CD14-positive monocyte (primary cell): Measurements from ENCODE around the gene ZNRF2. TPM values are rescaled to one million over a fixed set of nuclear protein-coding genes. Genes with fewer than 3 reads are reported as not detected.

ENCODE experiments used
- DNase-seq, 3 donors: peaks; one replicate each; pipeline ENCODE4 v3.0.0-alpha.2; 2011 to 2022
- H2AFZ ChIP-seq: 2 replicates; pipeline ENCODE4 v1.6.0; 2012; ENCODE audit warnings: mild to moderate bottlenecking, low read depth, low read length, inconsistent platforms; ENCODE audit not compliant: insufficient read depth, poor library complexity, severe bottlenecking
- H3K27ac ChIP-seq, 2 donors: 1 replicate in 1 of 2; 2 replicates in 1 of 2; pipeline ENCODE4 v1.5.1; 2012 to 2013; ENCODE audit warnings: low read length in 2 of 2, control low read depth in 1 of 2, inconsistent platforms in 1 of 2, low read depth in 1 of 2, mild to moderate bottlenecking in 1 of 2
- H3K27me3 ChIP-seq, 2 donors: one replicate each; pipeline versions ENCODE4 v1.6.0 to v1.6.1; 2011 to 2013; ENCODE audit warnings: low read length in 2 of 2; ENCODE audit not compliant: control insufficient read depth in 2 of 2, insufficient read depth in 2 of 2
- H3K36me3 ChIP-seq, 2 donors: replicated peaks in 1 of 2; 1 replicate in 1 of 2; 2 replicates in 1 of 2; pipeline versions ENCODE4 v1.5.1 to v1.6.1; 2012 to 2013; ENCODE audit warnings: low read length in 2 of 2, control low read depth in 1 of 2, inconsistent platforms in 1 of 2, mild to moderate bottlenecking in 1 of 2; ENCODE audit not compliant: insufficient read depth in 2 of 2, control insufficient read depth in 1 of 2
- H3K4me1 ChIP-seq, 2 donors: 1 replicate in 1 of 2; 2 replicates in 1 of 2; pipeline versions ENCODE4 v1.5.1 to v1.6.1; 2012 to 2013; ENCODE audit warnings: low read length in 2 of 2, control low read depth in 1 of 2, inconsistent platforms in 1 of 2, mild to moderate bottlenecking in 1 of 2, moderate library complexity in 1 of 2; ENCODE audit not compliant: insufficient read depth in 2 of 2, control insufficient read depth in 1 of 2
- H3K4me2 ChIP-seq: replicated peaks from 2 replicates; pipeline ENCODE3; 2012; ENCODE audit warnings: low read length, moderate library complexity, mild to moderate bottlenecking; ENCODE audit not compliant: poor library complexity, severe bottlenecking; ENCODE audit errors: extremely low read depth
- H3K4me3 ChIP-seq, 3 experiments: fragments of 200-600 bp in 1 of 3; sonication (generic) in 1 of 3; replicated peaks in 1 of 3; 1 replicate in 2 of 3; 2 replicates in 1 of 3; pipeline ENCODE4 v1.5.1; 2011 to 2013; ENCODE audit warnings: low read length in 3 of 3, mild to moderate bottlenecking in 3 of 3, control low read depth in 2 of 3, low read depth in 2 of 3, inconsistent platforms in 1 of 3, moderate library complexity in 1 of 3
- H3K79me2 ChIP-seq: 2 replicates; pipeline ENCODE4 v1.6.0; 2012; ENCODE audit warnings: mild to moderate bottlenecking, control low read depth, inconsistent platforms, low read length, moderate library complexity; ENCODE audit not compliant: insufficient read depth
- H3K9ac ChIP-seq: 2 replicates; pipeline ENCODE4 v1.6.0; 2017; ENCODE audit warnings: low read length, mild to moderate bottlenecking; ENCODE audit not compliant: insufficient read depth, poor library complexity, severe bottlenecking
- H3K9me3 ChIP-seq, 2 donors: replicated peaks in 1 of 2; 1 replicate in 1 of 2; 2 replicates in 1 of 2; pipeline versions ENCODE4 v1.5.1 to v1.6.1; 2012 to 2013; ENCODE audit warnings: low read length in 2 of 2, control low read depth in 1 of 2; ENCODE audit not compliant: control insufficient read depth in 1 of 2, insufficient read depth in 1 of 2
- H4K20me1 ChIP-seq: 2 replicates; pipeline ENCODE4 v1.6.0; 2012; ENCODE audit warnings: mild to moderate bottlenecking, low read length, control low read depth, moderate library complexity; ENCODE audit not compliant: insufficient read depth
- H3K27ac Mint-ChIP-seq, 7 donors: one replicate each; pipeline ENCODE4 v1.8.0; 2020; ENCODE audit warnings: mild to moderate bottlenecking in 7 of 7, mixed read lengths in 7 of 7, moderate library complexity in 6 of 7, inconsistent platforms in 2 of 7
- H3K27me3 Mint-ChIP-seq, 3 donors: one replicate each; pipeline ENCODE4 v1.8.0; 2021 to 2022; ENCODE audit warnings: low read depth in 3 of 3, mild to moderate bottlenecking in 3 of 3, mixed read lengths in 3 of 3, moderate library complexity in 3 of 3, inconsistent platforms in 1 of 3
- H3K36me3 Mint-ChIP-seq, 2 donors: one replicate each; pipeline ENCODE4 v1.8.0; 2020; ENCODE audit warnings: mixed read lengths in 2 of 2, inconsistent platforms in 1 of 2, mild to moderate bottlenecking in 1 of 2
- H3K4me1 Mint-ChIP-seq: one replicate; pipeline ENCODE4 v1.8.0; 2020; ENCODE audit warnings: mild to moderate bottlenecking, mixed read lengths
- H3K4me3 Mint-ChIP-seq, 2 donors: one replicate each; pipeline ENCODE4 v1.8.0; 2020; ENCODE audit warnings: mild to moderate bottlenecking in 2 of 2, mixed read lengths in 2 of 2, moderate library complexity in 1 of 2
- H3K9me3 Mint-ChIP-seq, 7 donors: one replicate each; pipeline ENCODE4 v1.8.0; 2020 to 2022; ENCODE audit warnings: mixed read lengths in 7 of 7, mild to moderate bottlenecking in 6 of 7, moderate library complexity in 6 of 7, inconsistent platforms in 2 of 7
- CTCF ChIP-seq: fragments of 200-600 bp; IDR thresholded peaks from one replicate; pipeline ENCODE4 v1.8.0; 2022; ENCODE audit warnings: antibody characterized with exemption, mild to moderate bottlenecking
- WGBS: methylation state at CpG from one replicate; pipeline ENCODE4 v1.1.5; 2013; ENCODE audit warnings: missing lambda C conversion rate; ENCODE audit not compliant: insufficient coverage; 5-methylcytosine and 5-hydroxymethylcytosine counted together
- intact Hi-C, 2 donors: fragments of 100-400 bp; cut with micrococcal nuclease; formaldehyde crosslinking; loops; one replicate each; pipeline versions ENCODE4 v1.15.0 to v1.15.1; 2023
- polyA plus RNA-seq, 3 donors: library from polyadenylated mRNA; depleted of rRNA in 1 of 3; unstranded in 2 of 3; stranded (reverse) in 1 of 3; fragments of 300-500 nt in 2 of 3; fragments of >200 nt in 1 of 3; fragmentation: Illumina TruSeq in 2 of 3; gene quantifications; 1 replicate in 2 of 3; 2 replicates in 1 of 3; pipeline ENCODE4 v1.2.3, GENCODE V29; 2012 to 2021

ZNRF2 gene
- polyA plus RNA-seq, 3 donors: 1.9 to 9.5 (median 5.7) TPM

GRCh38 chr7:30260246-30260768, 24.1 kb upstream of the ZNRF2 start:
- Histone ChIP-seq H3K4me3 (no peak overlapping the region), H3K79me2 (no peaks in the 10 kb centered on the region), H3K4me1 (no peaks in the 10 kb centered on the region), H4K20me1 (no peaks in the 10 kb centered on the region), H3K36me3 (no peaks in the 10 kb centered on the region), H2AFZ (no peak overlapping the region), H3K27ac (no peak overlapping the region), H3K9ac (no peak overlapping the region), H3K9me3 (no peaks in the 10 kb centered on the region), H3K4me2 (no peak overlapping the region), H3K27me3 (no peaks in the 10 kb centered on the region)
- peaks cover 5 to 15% of the 10 kb centered on the region in 2 donors for H3K36me3 Mint-ChIP-seq
- WGBS: no CpG with 5 or more reads among the region's 1 CpG
- DNase-seq: no peak
- H3K9me3 Mint-ChIP-seq: peaks cover 0 to 5% (median 0%) of the 10 kb centered on the region in 7 donors
- H3K4me3 Mint-ChIP-seq: no peak overlapping the region
- H3K27ac Mint-ChIP-seq: no peak overlapping the region
- TF ChIP-seq CTCF: no peak
- intact Hi-C loops: no loop called here
- peaks cover 4% of the 10 kb centered on the region for H3K4me1 Mint-ChIP-seq
- H3K27me3 Mint-ChIP-seq: peaks cover 0 to 5% (median 2%) of the 10 kb centered on the region in 3 donors

GRCh38 chr7:30263090-30263710, 21.2 kb upstream of the ZNRF2 start:
- H3K27ac ChIP-seq: no peak overlapping the region
- no peaks in the 10 kb centered on the region for H3K27me3 ChIP-seq
- peaks cover 11 to 15% of the 10 kb centered on the region in 2 donors for H3K36me3 Mint-ChIP-seq
- H3K27me3 Mint-ChIP-seq: peaks cover 0 to 6% (median 3%) of the 10 kb centered on the region in 3 donors
- no peak overlapping the region for H3K4me3 ChIP-seq
- no peak for DNase-seq
- H3K9me3 ChIP-seq: no peaks in the 10 kb centered on the region
- no peaks in the 10 kb centered on the region for H3K36me3 ChIP-seq
- intact Hi-C loops: no loop called here
- H3K9ac ChIP-seq: no peak overlapping the region
- H3K4me2 ChIP-seq: no peak overlapping the region
- no peaks in the 10 kb centered on the region for H4K20me1 ChIP-seq
- no peak overlapping the region for H3K27ac Mint-ChIP-seq
- H3K9me3 Mint-ChIP-seq: peaks cover 0 to 2% (median 0%) of the 10 kb centered on the region in 7 donors
- H2AFZ ChIP-seq: no peak overlapping the region
- peaks cover 4% of the 10 kb centered on the region for H3K4me1 Mint-ChIP-seq
- H3K4me3 Mint-ChIP-seq: no peak overlapping the region
- no peaks in the 10 kb centered on the region for H3K79me2 ChIP-seq
- TF ChIP-seq CTCF: no peak
- no peaks in the 10 kb centered on the region for H3K4me1 ChIP-seq
- WGBS: 92% methylated on average over 2 of the region's 4 CpGs
